ENCODE results near the gene KDM3A.

KDM3A gene

GRCh38 chr2:86523491-86523890 lies 82.3 kb downstream of the KDM3A start:
- no peak for DNase-seq

GRCh38 chr2:86525421-86526340 lies 84.5 kb downstream of the KDM3A start:
- no peak for DNase-seq

GRCh38 chr2:86533589-86533988 lies 92.4 kb downstream of the KDM3A start:
- DNase-seq, result no peak

GRCh38 chr2:86541334-86541733 lies 100.2 kb downstream of the KDM3A start:
- DNase-seq, result no peak
